Measurements from ENCODE around the gene HELZ.

GRCh38 chr17:67203818-67204217 is 41.2 kb downstream of the HELZ start:
- TF ChIP-seq CTCF (IDR thresholded peaks at IDR 0.05; ENCODE audit: low read length) (no peak), EZH2 (IDR thresholded peaks at IDR 0.05; ENCODE audit: borderline replicate concordance, low read length) (no peak)

All from OCI-LY1 (cell line).